WTC11 (cell line): ENCODE data around the gene TBL1X. TPM values are rescaled to one million over a fixed set of nuclear protein-coding genes. Genes with fewer than 3 reads are reported as not detected.

Source experiments
- ATAC-seq: fragments of 200-7000 bp; cut with Tn5 transposase; 2 replicates; pipeline ENCODE4 v1.10.0; 2021; ENCODE audit warnings: mild to moderate bottlenecking, moderate library complexity
- CTCF ChIA-PET: fragments of 300-600 bp; sonication (Branson Sonifier 250); formaldehyde crosslinking; loops from one replicate; lab custom pipeline; 2021; ENCODE audit warnings: antibody characterized with exemption; lab: Charles Lee
- POLR2A ChIA-PET: fragments of 350-600 bp; sonication (Branson Sonifier 250); formaldehyde crosslinking; loops from one replicate; lab custom pipeline; 2021; ENCODE audit warnings: antibody characterized with exemption; lab: Charles Lee
- DNase-seq: peaks from one replicate; pipeline ENCODE4 v3.0.0; 2021; ENCODE audit warnings: low spot score
- H3K27ac Mint-ChIP-seq: 2 replicates; pipeline ENCODE4 v1.8.0; 2021; ENCODE audit warnings: mixed read lengths
- H3K27me3 Mint-ChIP-seq: 2 replicates; pipeline ENCODE4 v1.8.0; 2021; ENCODE audit warnings: low read depth, mild to moderate bottlenecking, moderate library complexity, mixed read lengths
- H3K36me3 Mint-ChIP-seq: 2 replicates; pipeline ENCODE4 v1.8.0; 2021; ENCODE audit warnings: mixed read lengths
- H3K4me1 Mint-ChIP-seq: 2 replicates; pipeline ENCODE4 v1.8.0; 2022; ENCODE audit warnings: mixed read lengths
- H3K4me3 Mint-ChIP-seq: 2 replicates; pipeline ENCODE4 v1.8.0; 2021; ENCODE audit warnings: mild to moderate bottlenecking, moderate library complexity, mixed read lengths
- H3K9me3 Mint-ChIP-seq: 2 replicates; pipeline ENCODE4 v1.8.0; 2021; ENCODE audit warnings: mixed read lengths
- AR ChIP-seq: fragments of 250-450 bp; sonication (Bioruptor Pico); IDR thresholded peaks from 2 replicates; pipeline ENCODE4 v1.9.0; 2021; ENCODE audit warnings: mild to moderate bottlenecking
- CREM ChIP-seq: sonication (generic); formaldehyde crosslinking; IDR thresholded peaks from 2 replicates; pipeline ENCODE4 v1.8.1; 2022; ENCODE audit warnings: mild to moderate bottlenecking, missing genetic modification reagents, moderate library complexity
- GRHL2 ChIP-seq: fragments of 250-450 bp; sonication (Bioruptor Pico); IDR thresholded peaks from 2 replicates; pipeline ENCODE4 v1.8.0; 2022; ENCODE audit warnings: mild to moderate bottlenecking, moderate library complexity; ENCODE audit not compliant: insufficient replicate concordance, severe bottlenecking
- GTF2I ChIP-seq: fragments of 250-450 bp; sonication (Bioruptor Pico); conservative IDR thresholded peaks from 2 replicates; pipeline ENCODE4 v1.4.0; 2021; ENCODE audit warnings: mild to moderate bottlenecking
- IRF1 ChIP-seq: sonication (generic); formaldehyde crosslinking; IDR thresholded peaks from 2 replicates; pipeline ENCODE4 v1.8.0; 2023; ENCODE audit warnings: missing genetic modification reagents
- MAX ChIP-seq: sonication (generic); formaldehyde crosslinking; IDR thresholded peaks from 2 replicates; pipeline ENCODE4 v1.8.0; 2022; ENCODE audit warnings: mild to moderate bottlenecking, missing genetic modification reagents
- NFATC4 ChIP-seq: fragments of 250-450 bp; sonication (Bioruptor Pico); IDR thresholded peaks from 2 replicates; pipeline ENCODE4 v1.9.0; 2021; ENCODE audit warnings: mild to moderate bottlenecking
- NFE2L1 ChIP-seq: sonication (generic); formaldehyde crosslinking; IDR thresholded peaks from 2 replicates; pipeline ENCODE4 v1.8.1; 2023; ENCODE audit warnings: missing genetic modification reagents
- PRDM15 ChIP-seq: sonication (generic); formaldehyde crosslinking; IDR thresholded peaks from 2 replicates; pipeline ENCODE4 v1.8.0; 2022; ENCODE audit warnings: missing genetic modification reagents
- RELA ChIP-seq: sonication (generic); formaldehyde crosslinking; IDR thresholded peaks from 2 replicates; pipeline ENCODE4 v1.8.1; 2022; ENCODE audit warnings: missing genetic modification reagents, mild to moderate bottlenecking, borderline replicate concordance
- SMAD3 ChIP-seq: sonication (generic); formaldehyde crosslinking; IDR thresholded peaks from 2 replicates; pipeline ENCODE4 v1.8.0; 2022; ENCODE audit warnings: missing genetic modification reagents, mild to moderate bottlenecking, borderline replicate concordance
- TCF7 ChIP-seq: sonication (generic); formaldehyde crosslinking; IDR thresholded peaks from 2 replicates; pipeline ENCODE4 v1.8.0; 2022; ENCODE audit warnings: mild to moderate bottlenecking, low read depth, missing genetic modification reagents, moderate library complexity
- ZMAT4 ChIP-seq: fragments of 250-450 bp; sonication (Bioruptor Pico); IDR thresholded peaks from 2 replicates; pipeline ENCODE4 v1.9.0; 2021; ENCODE audit warnings: mild to moderate bottlenecking
- ZNF219 ChIP-seq: sonication (generic); formaldehyde crosslinking; IDR thresholded peaks from 2 replicates; pipeline ENCODE4 v1.8.0; 2023; ENCODE audit warnings: missing genetic modification reagents, mild to moderate bottlenecking, borderline replicate concordance
- total RNA-seq: library from RNA; stranded (reverse); gene quantifications from 3 replicates; pipeline ENCODE4 v1.2.3, GENCODE V29; 2021

TBL1X gene
- total RNA-seq, 1 experiment from 2014 or later, result 27.7 TPM

GRCh38 chrX:9619581-9619980 lies 154.7 kb downstream of the TBL1X start:
- ChIA-PET POLR2A (no interaction called here), CTCF (no interaction called here)
- Mint-ChIP-seq H3K4me1 (peaks cover 22% of the 10 kb centered on the region), H3K4me3 (no peak overlapping the region), H3K9me3 (no peaks in the 10 kb centered on the region), H3K27ac (no peak overlapping the region), H3K36me3 (no peaks in the 10 kb centered on the region), H3K27me3 (no peaks in the 10 kb centered on the region)
- no peak for ATAC-seq
- DNase-seq, result no peak
- TF ChIP-seq SMAD3 (CRISPR knock-in tag) (no peak), MAX (CRISPR knock-in tag) (no peak), NFE2L1 (no peak), PRDM15 (CRISPR knock-in tag) (no peak), NFATC4 (CRISPR knock-in tag) (no peak), ZNF219 (CRISPR knock-in tag) (no peak), CREM (CRISPR knock-in tag) (no peak), RELA (CRISPR knock-in tag) (no peak), GTF2I (CRISPR knock-in tag) (no peak), ZMAT4 (CRISPR knock-in tag) (no peak)

- Mint-ChIP-seq H3K27ac (no peak overlapping the region), H3K9me3 (no peaks in the 10 kb centered on the region), H3K4me1 (peaks cover 31% of the 10 kb centered on the region), H3K36me3 (no peaks in the 10 kb centered on the region), H3K4me3 (no peak overlapping the region), H3K27me3 (no peaks in the 10 kb centered on the region)
- CTCF ChIA-PET, result no interaction called here
- no peak for ATAC-seq
- no peak for TF ChIP-seq AR (CRISPR knock-in tag)
- no peak for DNase-seq
- POLR2A ChIA-PET, result no interaction called here
Observed at GRCh38 chrX:9622128-9622527, 157.3 kb downstream of the TBL1X start.

- DNase-seq (no peak), ATAC-seq (no peak)
- H3K4me3 Mint-ChIP-seq, result no peak overlapping the region
- H3K9me3 Mint-ChIP-seq, result no peaks in the 10 kb centered on the region
- peaks cover 38% of the 10 kb centered on the region for H3K4me1 Mint-ChIP-seq
- no peaks in the 10 kb centered on the region for H3K36me3 Mint-ChIP-seq
- H3K27me3 Mint-ChIP-seq, result no peaks in the 10 kb centered on the region
- ChIA-PET POLR2A (no interaction called here), CTCF (no interaction called here)
- no peak overlapping the region for H3K27ac Mint-ChIP-seq
- no peak for TF ChIP-seq PRDM15 (CRISPR knock-in tag)
- no peak for TF ChIP-seq IRF1 (CRISPR knock-in tag)
- TF ChIP-seq AR (CRISPR knock-in tag), result no peak
- no peak for TF ChIP-seq GRHL2
- TF ChIP-seq TCF7 (CRISPR knock-in tag), result no peak
Observed at GRCh38 chrX:9626379-9626778, 161.5 kb downstream of the TBL1X start.
